Measurements from ENCODE around the gene GNA12.

Gene GNA12

GRCh38 chr7:2814946-2815874 lies 28.9 kb downstream of the GNA12 start:
- no peak for DNase-seq

DNA sequence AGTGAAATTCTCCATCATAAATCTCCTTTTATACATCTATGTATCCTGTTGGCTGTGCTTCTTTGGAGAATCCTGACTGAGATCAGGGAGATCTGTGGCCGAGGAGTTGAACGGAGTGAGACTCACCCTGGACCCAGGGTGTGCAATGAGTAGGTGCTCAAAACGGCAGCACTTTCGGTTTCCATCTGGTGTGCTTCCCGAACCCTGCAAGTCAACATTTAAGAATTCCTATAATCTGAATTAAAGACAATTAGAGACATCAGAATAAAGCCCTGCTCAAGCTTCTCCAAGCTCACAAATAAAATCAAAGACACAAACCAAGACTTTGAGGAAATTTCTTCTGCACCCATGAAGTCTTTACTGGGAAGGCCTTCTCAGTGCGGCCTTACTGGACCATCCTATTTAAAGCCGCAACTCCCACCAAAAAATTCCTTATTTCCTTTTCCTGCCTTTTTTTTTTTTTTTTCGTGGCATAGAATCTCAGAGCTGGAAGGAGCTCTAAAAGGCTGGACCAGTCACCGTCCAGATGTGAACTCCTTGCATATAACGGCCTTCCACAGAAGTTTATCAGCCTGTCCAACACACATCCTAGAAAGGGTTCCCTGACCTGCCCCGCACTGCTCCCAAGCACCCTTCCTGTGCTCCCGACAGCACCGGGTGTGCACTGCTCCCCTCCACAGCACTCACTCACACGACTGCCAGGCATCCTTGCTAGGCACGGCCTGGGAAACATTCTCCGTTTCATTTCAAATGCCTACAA lies 29.7 kb downstream of the GNA12 start:
- DNase-seq = no peak

DNA sequence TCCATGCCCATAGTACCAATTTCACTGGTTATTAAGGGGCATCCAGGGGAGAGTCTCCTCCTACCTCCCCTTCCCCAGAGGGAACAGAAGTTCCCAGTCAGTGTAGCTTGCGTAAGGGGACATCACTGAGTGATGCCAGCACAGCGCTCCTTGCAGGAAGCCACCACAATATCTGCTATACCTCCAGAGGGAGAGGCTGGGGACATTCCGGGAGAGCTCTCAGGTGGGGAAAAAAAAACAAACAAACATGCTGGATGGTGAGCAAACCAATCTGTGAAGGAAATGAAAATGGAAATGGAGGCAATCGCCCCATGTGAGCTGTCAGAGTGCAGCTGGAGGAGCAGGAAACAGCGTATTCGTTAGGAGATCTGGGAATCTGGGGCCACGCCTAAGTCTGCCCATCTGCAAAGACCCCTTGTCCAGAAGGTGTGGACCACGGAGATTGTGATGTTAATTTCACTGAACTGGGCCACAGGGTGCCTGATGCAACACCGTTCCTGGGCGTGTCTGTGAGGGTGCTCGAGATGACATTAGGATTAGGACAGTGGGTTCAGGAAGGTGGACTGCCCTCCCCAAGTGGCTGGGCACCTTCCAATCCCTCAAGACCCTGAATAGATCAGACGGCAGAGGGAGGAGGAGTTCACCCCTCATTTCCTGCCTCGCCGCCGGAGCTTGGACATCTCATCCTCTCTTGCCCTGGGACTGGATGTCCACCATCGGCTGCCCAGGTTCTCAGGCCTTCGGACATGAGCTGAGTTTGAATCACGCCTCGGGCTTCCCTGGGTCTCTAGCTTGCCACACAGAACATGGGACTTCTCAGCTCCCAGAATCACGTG lies 30.5 kb downstream of the GNA12 start:
- no peak for DNase-seq

DNA sequence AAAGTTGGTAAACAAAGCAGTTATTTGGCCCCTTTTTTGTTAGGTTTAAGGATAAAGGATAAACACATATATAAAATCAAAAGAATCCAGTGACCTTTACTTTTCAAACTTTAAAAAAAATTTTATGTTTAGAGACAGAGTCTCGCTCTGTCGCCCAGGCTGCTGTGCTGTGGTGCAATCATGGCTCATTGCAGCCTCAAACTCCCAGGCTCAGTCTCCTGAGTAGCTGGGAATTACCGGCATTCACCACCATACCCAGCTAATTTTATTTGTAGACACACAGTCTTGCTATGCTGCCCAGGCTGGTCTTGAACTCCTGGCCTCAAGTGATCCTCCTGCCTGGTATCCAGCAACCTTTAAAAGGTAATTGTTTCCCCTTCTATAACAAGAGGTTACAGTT lies 31.3 kb downstream of the GNA12 start:
- DNase-seq = no peak

GRCh38 chr7:2812114-2812487 lies 32.0 kb downstream of the GNA12 start:
- DNase-seq = no peak

DNA sequence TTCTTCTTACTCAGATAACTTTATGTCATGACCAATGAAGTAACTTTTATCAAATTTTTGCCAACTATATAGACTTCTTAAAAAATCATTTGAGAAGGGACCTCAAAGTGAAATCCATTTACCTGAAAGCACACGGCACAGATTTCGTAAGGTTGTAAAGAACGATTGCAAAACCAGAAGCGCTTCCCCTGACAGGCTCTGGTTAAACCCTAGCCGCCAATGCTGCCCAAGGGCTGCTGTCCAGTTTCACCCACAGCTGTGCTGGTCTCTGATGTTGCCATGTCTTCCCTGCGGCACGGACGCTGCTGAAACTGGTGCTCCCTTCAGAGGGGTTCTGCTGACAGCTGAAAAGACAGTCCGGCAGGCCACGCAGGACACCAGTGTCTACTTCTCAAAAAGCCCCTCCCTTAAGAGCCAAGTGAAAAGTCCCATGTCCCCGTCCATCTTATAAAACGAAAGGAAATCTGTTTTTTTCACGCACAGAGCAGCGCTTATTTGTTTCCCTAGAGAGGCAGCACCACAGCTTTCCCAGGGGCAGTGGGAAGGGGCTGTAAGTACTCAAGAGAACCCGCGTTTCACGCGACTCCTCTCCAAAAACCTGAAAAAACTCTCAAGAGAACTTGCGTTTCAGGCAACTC lies 32.5 kb downstream of the GNA12 start:
- DNase-seq = no peak

- DNase-seq = no peak
Observed at GRCh38 chr7:2810682-2811415, 33.3 kb downstream of the GNA12 start.

DNA sequence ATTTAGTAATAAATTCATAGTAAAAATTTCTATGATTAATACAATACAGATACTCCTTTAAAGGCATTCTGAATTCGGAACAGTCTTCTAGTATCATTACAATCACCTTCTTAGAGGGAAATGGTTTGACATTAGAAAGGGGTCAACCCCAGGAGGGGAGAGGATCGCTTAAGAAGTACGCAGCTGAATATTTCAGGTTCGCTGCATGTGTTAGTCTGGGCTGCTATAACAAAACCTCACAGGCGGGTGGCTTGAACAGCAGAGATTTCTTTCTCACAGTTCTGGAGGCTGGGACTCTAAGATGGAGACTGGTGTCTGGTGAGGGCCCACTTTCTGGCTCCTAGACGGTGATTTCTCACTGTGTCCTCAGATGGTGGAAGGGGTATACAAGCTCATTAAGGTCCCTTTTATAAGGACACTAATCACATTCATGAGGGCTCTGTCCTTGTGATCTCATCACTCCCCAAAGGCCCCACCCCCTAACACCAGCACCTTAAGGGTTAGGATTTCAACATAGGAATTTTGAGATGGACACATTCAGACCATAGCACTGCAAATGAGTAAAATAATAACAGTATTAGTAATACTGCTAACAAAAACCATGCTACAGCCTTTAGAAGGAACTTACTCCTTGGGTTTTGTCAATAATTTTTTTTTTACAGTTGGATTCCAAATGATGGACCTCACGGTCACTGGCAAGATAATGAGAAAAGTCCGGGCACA lies 34.0 kb downstream of the GNA12 start:
- no peak for DNase-seq

DNA sequence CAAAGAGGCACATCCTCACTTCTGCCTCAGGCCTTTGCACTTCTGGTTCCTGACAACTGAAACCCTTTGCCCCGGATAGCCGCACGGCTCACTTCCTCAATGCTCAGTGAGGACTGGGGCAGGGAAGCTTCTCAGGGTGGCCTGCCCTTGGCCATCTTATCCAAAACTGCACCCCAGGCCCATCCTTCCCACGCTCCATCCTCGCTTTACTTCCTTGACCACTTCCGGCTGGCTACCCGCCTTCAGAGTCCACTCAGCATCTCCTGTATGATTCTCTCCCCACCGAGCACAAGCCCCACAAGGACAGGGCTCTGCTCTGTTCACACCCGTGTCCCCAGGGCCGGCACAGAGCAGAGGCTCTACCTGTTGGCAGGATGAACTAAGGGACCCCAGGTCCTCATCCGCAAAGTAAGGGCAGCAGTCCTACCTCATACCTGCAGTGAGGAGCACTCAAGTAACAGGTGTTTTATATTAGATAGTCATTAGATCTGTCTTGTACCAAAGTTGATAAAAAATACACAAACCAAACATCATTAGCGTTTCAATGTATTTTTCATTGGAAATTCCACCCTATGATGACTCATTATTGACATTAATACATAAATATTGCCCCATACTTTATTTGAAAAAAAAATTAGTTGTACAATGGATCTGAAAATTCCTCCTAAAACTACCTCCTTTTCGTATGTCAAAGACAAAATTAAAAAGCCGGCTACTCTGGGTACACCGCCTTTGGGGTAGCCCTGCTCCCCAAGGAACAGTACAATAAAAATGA lies 35.0 kb downstream of the GNA12 start:
- no peak for DNase-seq

DNA sequence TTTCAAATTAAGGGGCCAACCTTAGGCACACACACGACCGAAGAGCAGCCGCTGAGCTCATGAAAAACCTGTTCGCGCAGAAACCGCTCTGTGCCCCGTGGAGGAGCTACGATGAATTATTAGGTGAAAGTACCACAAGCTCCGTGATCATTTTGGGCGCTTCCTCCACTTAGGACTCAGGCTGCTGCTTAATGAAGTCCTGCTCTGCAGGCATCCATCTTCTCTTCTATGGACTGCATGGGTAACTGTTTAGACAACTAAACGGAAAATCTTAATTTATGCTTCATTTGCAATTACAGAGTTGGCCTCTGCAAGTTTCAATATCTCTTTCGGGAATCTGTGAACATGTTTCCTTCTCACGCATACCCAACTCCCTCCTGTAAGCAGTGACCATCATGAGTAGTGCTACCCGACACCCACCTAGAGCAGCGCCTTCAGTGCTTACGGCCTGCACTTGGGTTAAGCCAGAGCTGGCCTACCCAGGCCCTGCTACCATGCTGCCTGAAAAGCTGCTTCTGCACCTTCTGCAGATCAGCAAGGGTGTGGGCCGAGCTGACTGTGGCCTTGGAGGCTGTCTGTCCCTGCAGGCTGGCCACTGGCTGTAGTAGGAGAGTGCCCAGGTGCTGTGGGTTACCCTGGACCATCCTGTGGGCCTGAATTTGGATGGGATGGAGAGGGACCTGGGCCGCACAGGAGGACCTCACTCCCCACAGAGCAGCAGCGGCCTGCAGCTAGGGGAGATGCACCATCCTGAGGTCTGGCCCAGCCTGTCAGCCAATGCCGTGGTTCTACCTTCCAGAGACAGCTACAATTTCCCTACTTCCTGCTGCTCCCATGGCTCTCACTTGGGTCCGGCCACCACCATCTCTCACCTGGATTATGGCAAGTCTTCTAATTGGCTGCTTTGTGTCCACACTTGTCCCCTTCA lies 36.0 kb downstream of the GNA12 start:
- no peak for DNase-seq

DNA sequence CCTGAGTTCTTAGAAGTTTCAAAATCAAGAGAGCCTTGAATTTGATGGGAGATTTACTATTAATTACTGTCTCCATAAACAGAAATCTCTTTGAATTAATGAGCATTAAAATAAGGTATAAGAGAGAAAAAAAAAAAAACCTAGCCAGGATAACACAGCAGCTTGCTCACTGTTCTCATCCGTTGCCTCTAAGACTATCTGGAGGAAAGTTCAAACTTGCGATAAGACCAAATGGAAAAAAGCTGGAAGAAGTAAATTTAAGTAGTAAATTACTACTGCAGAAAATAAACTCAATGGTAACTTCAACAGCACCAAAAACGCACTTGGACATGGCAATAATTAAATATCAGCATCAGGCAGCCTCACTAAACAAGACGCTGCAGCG lies 36.7 kb downstream of the GNA12 start:
- no peak for DNase-seq

- DNase-seq = no peak
Observed at GRCh38 chr7:2806571-2806970, 37.5 kb downstream of the GNA12 start.

- no peak for DNase-seq
Observed at GRCh38 chr7:2805213-2805944, 38.7 kb downstream of the GNA12 start.

- no peak for DNase-seq
Observed at GRCh38 chr7:2804227-2804763, 39.8 kb downstream of the GNA12 start.

DNA sequence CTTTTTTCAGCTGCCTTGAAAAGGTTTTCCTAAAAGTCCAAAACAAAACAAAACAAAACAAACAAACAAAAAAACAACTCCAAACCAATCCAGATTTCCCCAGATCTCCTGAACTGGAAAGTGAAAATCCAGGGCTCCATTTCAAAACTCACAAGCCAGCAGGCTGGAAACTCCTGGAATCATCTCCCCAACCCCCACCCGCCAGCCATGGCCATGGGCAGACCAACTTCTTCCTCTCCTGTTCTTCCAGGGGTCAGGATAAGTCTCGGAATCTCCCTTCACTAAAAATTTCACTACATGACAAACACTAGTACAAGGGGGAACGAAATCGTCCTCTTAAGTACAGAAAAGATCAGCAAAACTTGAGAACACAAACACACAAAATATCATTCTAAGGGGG lies 40.4 kb downstream of the GNA12 start:
- no peak for DNase-seq

DNA sequence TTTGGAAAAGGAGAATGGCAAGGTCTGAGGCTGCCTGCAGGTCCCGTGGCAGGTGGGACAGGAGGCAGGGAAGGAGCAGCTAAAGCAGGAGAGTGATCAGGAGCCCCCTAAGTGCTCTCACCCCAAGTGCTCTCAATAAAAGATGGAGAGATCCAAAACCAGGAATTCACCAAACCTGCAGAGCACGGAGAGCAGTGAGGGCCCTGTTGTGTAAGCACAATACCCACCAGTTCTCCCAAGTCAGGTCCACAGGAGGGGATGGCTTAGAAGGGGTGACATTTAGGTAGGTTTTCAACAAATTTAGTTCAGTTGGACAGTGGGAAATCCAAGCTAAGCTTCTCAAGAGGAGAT lies 40.8 kb downstream of the GNA12 start:
- DNase-seq = no peak

GRCh38 chr7:2802504-2803341 lies 41.4 kb downstream of the GNA12 start:
- DNase-seq = peak; percentile 87

GRCh38 chr7:2802101-2802500 lies 42.0 kb downstream of the GNA12 start:
- no peak for DNase-seq

Measured in SHP77 treated with DMSO at 0.1 percent for 48 hours (cell line).